Mesenteric fat pad (tissue), 1 donor: Measurements from ENCODE around the gene PMPCA. TPM values are rescaled to one million over a fixed set of nuclear protein-coding genes. Genes with fewer than 3 reads are reported as not detected.
"Not testable (repeated sequence)": the region's sequence is repeated elsewhere in the genome, so short reads cannot be mapped to it uniquely, and the experiment has no call there.

Source experiments
- DNase-seq: peaks from one replicate; pipeline ENCODE4 v3.0.0-alpha.2; 2020; ENCODE audit warnings: low spot score
- total RNA-seq: library from RNA; stranded (reverse); fragmentation: NEBNext Ultra II Directional; extraction: Animal tissue kit (Norgen Biotek cat#: 25700); gene quantifications from one replicate; pipeline ENCODE4 v1.2.1, GENCODE V29; 2021
- donor health status: DM: yes; HTN: yes; CAD: no.

The PMPCA gene
- total RNA-seq, 1 donor from 2014 or later, result 47.3 TPM

GRCh38 chr9:136407911-136408310, 2.5 kb upstream of the PMPCA start:
- DNase-seq, result no peak

- DNase-seq, result no peak
Observed at GRCh38 chr9:136409557-136410455, 652 bp upstream of the PMPCA start.

- no peak for DNase-seq
Observed at GRCh38 chr9:136411378-136411777, 920 bp downstream of the PMPCA start.

- DNase-seq, result no peak
Observed at GRCh38 chr9:136412962-136413361, 2.5 kb downstream of the PMPCA start.

- DNase-seq, result no peak
Observed at GRCh38 chr9:136416427-136416826, 6.0 kb downstream of the PMPCA start.

- no peak for DNase-seq
Observed at GRCh38 chr9:136416914-136417313, 6.5 kb downstream of the PMPCA start.

GRCh38 chr9:136418182-136419091, 8.0 kb downstream of the PMPCA start:
- no peak for DNase-seq

GRCh38 chr9:136419092-136419420, 8.6 kb downstream of the PMPCA start:
- no peak for DNase-seq

- DNase-seq, result no peak
Observed at GRCh38 chr9:136421791-136422190, 11.3 kb downstream of the PMPCA start.

- no peak for DNase-seq
Observed at GRCh38 chr9:136422876-136423275, 12.4 kb downstream of the PMPCA start.

GRCh38 chr9:136423432-136424146, 13.1 kb downstream of the PMPCA start:
- no peak for DNase-seq

GRCh38 chr9:136424750-136425362, 14.4 kb downstream of the PMPCA start:
- DNase-seq, result no peak

GRCh38 chr9:136425367-136425766, 14.9 kb downstream of the PMPCA start:
- DNase-seq, result not testable (repeated sequence)

- DNase-seq, result no peak
Observed at GRCh38 chr9:136426787-136427186, 16.3 kb downstream of the PMPCA start.

- DNase-seq, result no peak
Observed at GRCh38 chr9:136429075-136429628, 18.7 kb downstream of the PMPCA start.

GRCh38 chr9:136429683-136430491, 19.4 kb downstream of the PMPCA start:
- DNase-seq, result no peak

- DNase-seq, result no peak
Observed at GRCh38 chr9:136430588-136431234, 20.3 kb downstream of the PMPCA start.

GRCh38 chr9:136431782-136432350, 21.4 kb downstream of the PMPCA start:
- DNase-seq, result no peak

- DNase-seq, result no peak
Observed at GRCh38 chr9:136432591-136432990, 22.1 kb downstream of the PMPCA start.
